HG03280 (cell line): ENCODE measurements around the gene MEIS2.

Experiments used
- ATAC-seq: cut with Tn5 transposase; IDR thresholded peaks from one replicate; pipeline ENCODE4 v1.9.1; 2021; ENCODE audit warnings: mild to moderate bottlenecking, moderate library complexity; ENCODE audit not compliant: unreplicated experiment

MEIS2 gene

DNA sequence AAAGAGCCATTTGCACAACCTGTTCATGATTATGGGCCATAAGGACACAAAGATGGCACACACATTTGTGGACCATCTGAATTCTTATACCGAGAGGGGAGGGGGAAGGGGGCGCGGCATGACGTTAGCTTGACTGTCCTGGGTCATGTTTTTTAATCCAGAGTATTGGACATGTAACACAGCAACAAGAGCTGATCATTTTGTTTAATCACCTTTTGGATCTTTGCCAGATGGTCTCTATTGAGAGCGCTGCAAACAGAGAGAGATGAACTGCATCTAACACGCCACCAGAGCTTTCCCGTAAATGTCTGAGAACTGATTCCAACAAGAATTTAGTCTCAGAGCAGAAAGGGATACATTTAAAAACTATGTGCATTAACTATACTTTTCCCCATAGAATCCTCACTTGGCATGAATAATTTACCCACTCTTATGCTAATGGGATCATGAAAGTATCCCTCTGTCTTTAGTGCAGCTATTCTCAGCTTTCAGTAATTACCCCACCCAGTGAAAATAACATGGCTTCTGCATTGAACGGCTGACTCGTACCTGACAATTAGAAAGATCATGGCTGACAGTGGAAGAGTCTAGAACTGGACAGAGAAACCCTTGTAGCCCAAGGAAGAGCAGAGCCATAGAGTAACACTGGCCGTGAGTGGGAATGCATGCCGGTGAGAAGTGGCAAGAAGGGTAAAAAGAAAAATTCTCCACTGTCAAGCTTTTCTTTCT, 22.6 kb downstream of the MEIS2 start:
- ATAC-seq = no peak

DNA sequence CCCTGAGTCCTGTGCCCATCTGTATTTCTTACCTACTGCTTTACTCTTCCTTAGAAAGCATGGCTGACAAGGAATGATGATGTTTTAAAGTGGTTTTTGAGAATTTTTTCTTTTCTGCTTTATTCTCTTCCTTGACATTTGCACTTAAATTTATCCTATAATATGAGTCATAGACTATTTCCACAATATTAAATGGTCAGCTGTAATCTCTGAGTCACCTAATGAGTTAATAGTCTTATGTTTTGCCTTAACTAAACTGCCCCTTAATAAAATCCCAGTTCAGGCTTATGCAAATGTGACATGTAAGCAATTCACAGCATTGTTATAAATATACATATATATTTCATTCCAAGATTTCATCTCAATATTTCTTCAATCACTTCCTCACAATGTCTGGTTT, 23.8 kb downstream of the MEIS2 start:
- no peak for ATAC-seq

DNA sequence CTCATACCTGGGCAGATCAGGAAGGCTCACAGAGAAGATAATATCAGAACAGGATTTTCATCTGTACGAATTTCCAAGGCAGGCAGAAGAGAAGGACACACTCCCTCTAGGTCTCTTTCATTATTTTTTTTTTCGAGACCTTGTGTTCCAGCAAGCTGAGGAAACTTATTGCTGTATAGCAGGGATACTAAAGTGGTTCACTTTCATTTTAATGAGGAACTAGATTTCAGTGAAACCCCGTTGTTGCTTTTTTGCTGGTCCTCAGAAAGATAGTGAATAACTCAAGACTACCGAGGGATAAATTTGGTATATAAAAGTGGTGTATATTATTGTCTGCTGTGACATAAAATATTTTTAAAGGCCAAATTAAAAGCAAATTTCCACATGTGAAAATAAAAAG, 24.6 kb downstream of the MEIS2 start:
- ATAC-seq = no peak

DNA sequence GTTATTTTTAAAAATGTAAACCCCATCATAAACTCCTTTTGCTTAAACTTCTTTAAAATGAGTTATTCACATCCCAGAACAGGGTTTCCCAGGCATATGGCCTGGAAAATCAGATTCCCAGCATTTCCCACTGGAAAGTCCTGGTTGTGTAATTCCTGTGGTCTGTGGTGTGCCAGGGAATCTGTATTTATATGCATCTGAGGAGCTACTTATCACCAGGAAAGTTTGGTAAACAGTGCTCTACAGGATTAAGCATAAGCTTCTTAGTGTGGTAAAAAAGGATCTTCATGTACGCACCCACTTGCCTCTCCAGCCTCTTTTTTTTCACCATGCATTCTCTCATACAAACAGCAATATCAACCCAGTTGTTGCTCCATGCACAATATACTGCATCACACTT, 28.2 kb downstream of the MEIS2 start:
- no peak for ATAC-seq

DNA sequence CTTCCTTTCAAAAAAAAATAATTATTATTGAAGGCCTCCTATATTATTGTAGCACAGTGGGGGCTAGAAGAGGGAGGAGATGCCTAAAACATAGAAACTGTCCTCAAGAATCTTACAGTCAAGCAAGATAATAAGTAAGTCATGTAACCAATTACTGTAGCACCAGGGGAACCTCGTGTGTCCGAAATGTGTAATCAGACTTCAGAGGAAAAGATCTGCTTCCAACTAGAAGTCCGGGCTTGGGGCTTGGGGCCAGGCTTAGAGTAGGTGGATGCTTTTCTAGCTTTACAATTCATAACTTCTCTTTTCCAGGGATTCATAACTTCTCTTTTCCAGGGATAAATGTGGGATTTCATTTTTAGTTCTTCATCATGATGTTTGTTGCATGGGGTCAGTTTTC, 29.2 kb downstream of the MEIS2 start:
- no peak for ATAC-seq

DNA sequence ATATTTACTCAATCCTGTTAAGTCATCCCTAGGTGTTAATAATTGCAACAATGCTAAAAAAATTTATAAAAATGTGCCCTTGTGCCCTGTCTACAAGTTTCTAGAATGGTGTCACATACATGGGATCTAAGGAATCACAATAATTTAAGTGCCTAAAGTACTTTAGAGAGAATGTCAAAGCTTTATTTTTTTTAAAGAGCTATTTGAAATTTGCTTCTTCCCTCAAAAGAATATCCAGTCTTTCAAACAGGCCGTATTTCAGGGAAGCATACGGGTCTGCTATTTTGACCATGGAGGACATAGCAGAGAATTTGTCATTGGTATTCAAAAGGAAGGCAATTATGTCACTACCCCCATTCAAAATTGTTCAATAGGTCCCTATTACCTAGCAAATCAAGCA, 29.7 kb downstream of the MEIS2 start:
- no peak for ATAC-seq

DNA sequence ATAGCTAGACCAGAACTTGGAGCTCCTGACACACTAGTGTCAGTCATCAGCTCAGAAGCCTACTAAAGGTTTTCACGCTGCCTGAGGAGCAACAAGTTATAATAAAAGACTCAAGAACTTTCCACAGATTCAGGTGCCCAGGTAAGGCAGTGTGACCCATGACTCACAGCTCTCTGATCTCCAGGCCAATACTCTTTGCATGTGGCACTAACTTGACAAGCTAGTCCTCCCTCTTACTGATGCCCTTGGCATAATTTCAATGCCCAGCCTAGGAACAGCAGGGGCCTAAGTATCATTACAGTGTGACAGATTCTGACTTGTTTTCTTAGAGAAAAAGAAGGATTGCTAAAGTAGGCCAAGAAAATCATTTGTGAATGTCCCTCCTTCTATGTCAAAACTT, 38.4 kb downstream of the MEIS2 start:
- ATAC-seq = no peak

DNA sequence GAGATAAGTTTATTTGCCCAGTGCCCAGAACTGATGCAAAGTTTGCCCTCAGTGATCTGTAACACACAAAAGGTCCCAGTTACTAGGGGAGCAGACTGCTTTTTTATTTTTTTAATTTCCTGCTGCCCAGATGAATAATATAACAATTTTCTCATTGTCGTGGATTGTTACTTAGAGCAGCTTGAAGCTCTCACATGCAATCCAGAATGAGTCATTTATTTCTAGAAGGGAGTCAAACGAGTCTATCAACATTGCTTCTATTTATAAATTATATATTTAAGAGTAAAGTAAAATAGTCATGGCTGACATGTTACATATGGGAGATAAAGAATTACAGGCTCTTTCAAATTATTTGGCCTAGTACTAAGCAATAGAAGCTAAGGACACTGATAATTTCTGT, 41.3 kb downstream of the MEIS2 start:
- ATAC-seq = no peak

DNA sequence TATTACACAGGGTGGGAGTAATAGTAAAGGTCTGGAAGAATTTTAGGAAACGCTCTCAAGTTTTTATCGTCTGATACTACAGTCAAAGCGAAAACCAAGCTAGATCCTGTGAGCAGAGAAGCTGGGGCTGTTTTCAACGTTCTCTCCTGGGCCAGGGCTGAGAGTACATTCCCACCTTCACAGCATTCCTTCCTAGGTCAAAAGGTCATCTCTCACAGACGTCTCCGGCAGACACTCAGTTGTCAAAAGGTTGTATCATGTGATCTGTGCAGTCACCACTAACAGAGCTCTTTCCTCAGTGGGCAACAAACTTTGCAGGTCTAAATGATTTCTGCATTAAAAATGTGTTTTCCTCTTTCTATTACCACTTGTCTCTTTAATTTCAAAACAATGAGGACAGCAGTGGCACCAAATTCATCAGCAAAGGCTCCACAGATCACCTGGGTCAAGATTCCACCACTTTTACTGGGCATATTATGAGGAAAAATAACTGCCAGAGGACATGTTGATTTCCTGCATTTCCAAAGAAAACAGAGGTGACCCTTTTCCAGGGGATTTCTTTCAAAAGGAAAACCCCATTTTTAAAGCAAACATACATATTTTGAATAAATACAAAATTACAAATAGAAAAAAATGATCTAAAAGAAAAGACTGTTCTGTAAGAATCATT, 41.9 kb downstream of the MEIS2 start:
- no peak for ATAC-seq

DNA sequence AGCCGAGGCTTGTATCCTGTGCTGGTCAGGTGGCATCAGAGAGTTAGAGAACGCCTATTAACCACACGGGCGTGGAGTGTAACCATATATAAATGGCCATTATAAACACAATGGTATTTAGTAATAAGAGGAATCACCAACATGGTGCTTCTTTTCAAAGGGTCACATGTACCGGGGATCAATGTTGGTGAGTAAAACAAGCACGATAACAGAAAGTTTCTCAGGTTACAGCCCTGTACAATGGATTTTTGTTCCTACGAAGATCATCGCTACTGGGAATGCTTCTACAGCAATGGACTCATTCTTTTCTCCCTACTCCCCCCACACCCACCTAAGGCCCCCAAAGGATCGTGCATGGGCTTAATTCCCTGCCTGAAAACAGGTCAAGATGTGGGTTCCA, 42.5 kb downstream of the MEIS2 start:
- no peak for ATAC-seq

DNA sequence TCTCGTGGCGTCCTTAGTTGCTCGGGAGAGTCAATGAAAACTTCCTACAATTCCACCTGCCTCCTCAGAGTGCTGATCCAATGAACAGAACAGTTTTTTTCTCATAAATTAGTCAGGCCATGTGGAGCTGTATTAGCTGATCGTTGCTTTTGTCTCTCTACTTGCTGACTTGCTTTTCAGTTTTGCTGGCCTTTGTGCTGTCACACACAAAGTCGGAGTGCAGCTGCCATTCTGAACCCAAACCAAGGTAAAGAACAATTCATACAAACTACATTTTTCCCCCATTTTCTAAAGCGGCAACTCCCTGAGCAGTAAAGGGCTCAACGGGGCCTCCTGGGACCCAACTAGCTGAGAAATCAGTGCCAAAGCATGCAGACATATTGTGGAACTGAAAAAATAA, 43.1 kb downstream of the MEIS2 start:
- ATAC-seq = no peak

DNA sequence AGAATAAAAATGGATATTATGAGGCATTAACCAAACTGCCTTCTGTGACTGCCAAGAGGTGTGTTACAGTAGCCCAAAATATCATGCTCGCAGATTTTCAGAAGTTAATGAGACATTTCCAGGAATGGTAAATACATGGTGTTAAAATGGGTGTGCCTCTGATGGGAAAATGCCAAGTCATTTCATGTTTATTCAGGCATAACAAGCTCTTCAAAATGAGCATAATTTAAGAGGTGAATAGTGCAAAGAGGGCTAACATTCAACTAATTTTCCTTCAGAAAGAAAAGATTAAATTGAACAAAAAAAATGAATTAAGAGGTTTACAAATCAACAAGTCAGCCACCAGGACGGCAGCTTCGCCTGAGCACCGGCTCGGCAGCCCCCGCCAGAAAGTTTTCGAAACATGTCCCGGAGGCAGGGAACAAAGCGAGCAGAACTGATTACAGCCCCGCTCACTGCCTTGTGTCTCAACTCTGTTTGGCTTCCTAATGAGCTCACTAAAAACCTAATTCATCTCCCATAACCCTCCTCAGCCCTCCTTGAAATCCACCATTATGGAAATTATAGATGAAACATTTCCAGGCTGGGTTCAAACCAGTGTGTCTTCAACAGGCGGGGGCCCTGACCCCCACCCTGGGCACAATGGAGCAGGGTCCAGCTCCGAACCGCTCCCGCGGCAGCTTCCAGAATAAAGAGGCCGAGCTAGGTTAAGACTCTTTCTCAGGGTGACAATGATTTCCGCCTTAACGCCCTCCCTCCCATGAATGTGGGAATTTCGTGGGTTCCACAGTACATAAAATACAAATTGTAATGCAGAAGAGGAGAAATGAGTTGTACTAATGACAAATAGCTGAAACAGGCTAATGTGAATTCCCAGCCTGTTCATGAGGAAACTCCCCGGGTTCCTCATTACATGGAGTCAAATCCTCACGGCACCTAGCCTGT, 43.9 kb downstream of the MEIS2 start:
- ATAC-seq = no peak

DNA sequence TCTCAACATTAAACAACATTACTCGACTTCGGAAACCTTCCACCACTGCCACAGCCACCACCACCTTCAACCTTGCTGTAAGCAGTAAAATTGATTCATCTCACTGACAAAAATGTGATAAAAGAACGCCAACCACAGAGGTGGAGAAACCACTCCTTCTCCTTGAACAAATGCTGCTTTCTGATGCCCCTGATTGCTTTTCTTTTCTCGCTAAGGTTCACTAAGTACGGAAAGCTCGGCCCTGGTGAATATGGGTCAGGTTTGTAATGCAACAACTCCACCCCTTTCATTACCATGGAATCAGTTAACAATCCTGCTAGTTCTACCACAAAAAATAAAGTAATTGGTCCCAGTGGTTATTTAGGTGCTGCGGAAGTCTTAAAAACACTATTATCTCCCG, 44.9 kb downstream of the MEIS2 start:
- no peak for ATAC-seq

DNA sequence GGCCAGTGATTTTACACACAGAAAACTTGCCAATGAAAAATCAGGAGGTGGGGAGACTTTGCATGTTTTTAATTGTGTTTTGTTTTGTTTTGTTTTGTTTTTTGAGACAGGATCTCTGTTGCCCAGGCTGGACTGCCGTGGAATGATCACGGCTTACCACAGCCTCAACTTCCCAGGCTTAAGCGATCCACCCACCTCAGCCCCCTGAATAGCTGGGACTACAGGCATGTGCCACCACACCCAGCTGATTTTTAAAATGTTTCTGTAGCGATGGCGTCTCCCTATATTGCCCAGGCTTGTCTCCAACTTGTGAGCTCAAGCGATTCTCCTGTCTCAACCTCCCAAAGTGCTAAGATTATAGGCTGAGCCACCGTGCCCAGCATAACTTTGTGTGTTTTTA, 46.0 kb downstream of the MEIS2 start:
- no peak for ATAC-seq

DNA sequence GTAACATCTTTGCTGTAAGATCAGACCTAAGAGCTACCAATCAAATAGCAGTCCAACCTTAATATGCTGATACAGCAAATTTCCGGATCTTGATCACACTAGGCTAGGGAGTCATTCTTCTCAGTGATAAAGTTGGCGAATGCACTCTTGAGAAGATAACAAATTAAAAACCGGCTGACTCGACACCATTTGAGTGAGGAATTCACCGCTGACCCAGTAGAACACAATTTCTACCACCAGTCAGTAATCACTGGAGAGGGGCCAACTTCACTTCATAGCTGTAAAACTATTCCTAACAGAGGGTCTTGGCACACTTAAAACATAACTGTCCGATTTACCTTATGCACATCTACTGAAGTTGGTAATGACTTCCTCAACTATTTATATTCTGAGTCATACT, 47.2 kb downstream of the MEIS2 start:
- ATAC-seq = no peak

DNA sequence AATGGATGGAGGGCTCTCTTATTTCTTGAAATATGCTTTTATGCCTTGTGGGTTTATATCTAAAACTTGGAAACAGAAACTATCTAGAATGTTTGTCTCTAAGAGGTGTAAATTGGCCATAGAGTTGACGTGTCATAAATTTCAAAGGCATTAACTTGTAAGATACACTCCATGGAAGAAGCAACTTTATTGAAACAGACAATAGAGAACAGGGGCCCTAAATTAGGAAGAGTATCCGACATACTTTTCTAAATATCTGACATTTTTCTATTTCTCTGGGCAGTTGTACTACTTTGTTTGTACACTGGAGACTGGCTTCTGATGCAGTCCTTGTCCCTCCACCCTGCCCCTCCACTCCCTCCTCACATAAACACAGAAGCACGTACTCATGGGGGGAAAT, 50.0 kb downstream of the MEIS2 start:
- no peak for ATAC-seq

DNA sequence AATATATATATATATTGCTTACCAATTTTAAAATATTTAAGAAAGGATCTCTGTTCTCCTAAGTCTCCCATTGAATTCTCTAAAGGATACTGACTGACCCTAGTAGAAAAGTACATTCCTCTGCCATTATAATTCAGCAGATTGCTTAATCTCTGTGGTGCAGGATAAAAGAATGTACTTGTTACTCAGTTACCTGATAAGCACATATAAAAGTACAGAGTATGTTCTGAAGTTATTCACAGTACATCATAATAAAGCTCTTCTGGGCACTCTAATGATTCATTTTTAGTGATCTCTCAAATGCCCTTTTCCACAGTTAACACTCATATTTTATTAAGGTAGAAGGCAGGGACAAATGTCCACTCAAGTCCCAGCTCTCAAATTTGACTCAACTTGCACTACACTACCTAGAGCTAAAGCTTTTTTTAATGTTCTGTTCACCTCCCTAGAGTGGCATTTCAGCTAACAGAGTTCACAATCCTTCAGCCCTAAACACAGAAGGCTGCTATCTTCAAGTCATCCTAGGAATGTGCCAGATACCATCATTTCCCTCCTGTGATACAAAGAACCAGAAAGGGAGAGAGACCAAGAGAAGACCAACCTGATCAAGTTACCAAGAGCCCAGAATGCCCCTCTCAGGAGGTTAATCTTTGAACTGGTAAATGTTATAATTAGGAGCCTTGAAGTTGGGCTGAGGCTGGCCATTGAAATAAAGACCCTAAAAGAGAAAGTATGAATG, 53.3 kb downstream of the MEIS2 start:
- ATAC-seq = no peak

DNA sequence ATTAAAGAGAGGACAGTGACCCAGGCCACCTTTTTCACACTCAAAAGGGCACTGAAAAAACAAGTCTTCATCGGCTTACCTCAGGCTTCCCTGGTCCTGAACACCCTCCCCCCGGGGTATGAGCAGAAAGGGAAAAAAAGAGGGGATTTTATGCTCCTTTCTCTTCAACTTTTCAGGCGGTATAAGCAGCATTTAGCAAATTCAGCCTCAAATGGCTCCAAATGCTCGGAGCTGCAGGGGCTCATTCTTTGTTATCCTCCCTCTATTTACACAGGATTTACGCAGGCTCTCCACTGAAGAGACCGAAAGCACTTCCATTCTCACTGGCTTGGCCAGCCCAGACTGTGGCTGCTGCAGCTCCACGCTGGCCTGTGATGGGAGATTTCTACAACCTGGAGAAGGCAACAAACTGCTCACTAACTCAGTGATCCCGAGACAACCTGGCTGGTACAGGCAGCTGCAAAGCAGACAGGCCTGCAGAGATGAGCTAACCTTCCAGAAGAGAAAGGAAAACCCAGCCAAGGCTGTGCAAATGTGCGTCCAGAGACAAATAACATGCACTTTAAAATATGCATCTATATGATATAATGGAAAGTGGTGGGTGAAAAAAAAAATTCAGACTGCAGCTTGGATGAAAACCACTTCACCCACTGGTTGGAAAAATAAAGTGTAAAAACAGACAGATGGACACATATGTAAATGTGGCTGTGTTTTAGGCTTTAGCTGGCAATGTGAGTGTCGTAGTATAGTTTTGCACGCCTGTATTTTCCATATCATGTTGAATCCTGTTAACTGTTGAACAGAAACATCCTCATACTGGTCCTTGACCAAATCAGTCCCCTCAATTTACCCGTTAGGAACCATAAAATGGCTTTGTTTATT, 54.2 kb downstream of the MEIS2 start:
- no peak for ATAC-seq

DNA sequence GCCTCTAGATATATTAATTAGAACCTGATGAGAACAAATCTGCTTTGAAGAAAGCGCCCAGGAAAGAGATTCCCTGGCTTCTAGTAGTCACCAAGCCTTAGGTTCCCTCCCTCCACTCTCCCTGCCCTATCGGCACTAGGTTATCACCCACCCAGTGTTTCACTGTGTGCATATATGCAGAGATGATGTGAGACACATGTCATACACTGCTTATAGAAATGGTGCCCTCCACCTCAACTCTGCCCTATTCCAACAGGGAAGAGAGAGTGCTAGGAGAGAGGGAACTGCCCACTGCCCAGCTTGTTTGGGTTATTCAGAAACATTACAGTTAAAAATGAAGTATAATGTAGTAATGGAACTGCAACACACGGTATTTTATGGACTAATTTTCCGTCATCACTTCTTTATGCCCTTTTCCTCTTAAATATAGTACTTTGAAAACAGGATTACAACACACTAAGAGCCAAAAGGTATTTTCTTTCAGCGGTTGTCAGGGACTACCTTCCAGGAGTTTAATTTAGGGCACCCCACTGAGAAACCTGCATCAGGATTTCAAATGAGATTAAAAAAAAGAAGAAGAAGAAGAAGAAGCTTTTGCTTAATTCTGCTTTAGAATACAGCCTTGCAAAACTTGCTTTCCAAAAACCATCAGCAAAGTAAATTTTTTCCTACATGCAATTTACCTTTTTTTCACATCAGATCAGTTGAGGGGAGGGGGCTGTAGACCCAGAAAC, 55.3 kb downstream of the MEIS2 start:
- ATAC-seq = no peak
